Femur (tissue), 1 donor: ENCODE data around the gene CYP27C1.

Source experiments
- DNase-seq: peaks from one replicate; pipeline ENCODE4 v3.0.0-alpha.2; 2017

CYP27C1 gene

DNA sequence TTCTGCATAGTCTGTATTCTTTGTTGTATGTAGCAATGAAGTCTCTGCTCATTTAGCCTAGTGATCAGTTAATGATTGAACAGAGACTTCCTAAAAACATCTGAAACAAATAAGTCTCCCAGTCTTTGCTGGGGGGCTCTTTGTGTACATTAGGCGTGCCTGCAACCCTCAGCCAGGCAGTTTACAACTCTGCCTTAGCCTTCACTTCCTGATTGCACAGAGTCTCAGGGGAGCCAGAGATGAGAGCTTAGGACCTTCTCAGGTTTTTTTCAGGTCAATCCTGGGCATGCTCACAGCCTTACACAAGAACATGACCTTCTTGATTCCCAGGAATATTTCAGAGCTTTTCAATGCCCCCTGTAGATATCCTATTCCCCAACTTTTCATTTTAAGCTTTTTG is 69.1 kb downstream of the CYP27C1 start:
- DNase-seq: no peak

DNA sequence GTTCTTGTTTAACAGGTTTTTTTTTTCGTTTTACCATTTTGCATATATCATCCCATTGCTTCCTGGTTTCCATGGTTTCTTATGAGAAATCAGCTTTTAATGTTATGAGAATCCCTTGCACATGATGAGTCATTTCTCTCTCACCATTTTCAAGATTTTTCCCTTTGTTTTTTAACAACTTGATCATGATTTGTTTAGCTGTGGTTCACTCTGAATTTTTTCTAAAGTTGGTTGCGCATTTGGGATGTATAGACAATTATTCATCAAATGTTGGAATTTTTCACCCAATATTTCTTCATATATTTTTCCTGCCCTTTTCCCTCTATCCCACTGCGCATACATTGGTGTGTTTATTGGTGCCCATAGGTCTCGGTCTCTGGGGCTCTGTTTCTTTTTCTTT is 70.7 kb downstream of the CYP27C1 start:
- no peak for DNase-seq

DNA sequence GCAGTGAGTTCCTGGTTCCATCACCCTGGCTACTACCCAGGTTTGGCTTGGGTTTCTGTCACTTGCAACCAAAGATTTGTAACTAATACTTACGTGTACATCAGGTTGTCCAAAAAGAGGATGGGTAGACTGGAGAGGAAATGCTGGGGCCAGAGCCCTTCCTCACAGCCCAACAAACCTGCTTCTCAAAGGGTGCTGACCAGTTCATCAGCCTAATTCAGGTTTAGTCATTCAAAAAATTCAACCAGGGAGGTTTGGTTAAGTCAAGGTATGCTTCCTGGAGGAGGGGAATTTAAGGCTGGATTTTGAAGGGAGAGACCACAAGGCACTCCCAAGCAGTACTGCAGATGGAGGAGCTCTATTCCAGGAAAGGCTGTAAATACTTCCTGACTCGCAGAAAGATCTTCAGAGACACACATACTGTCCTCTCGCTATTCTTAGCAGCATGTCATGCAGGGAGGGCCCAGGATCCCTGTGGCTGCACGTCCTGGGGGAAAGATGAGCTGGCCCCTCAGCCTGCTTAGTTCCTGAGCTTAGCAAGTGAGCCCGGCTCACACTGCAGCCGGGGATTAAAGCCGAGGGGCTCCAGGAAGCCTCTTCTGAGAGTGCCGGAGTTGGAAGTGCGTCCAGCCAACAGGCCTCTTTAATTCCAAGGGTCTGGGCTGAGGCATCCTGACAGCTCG is 73.1 kb downstream of the CYP27C1 start:
- DNase-seq: peak; percentile 74

DNA sequence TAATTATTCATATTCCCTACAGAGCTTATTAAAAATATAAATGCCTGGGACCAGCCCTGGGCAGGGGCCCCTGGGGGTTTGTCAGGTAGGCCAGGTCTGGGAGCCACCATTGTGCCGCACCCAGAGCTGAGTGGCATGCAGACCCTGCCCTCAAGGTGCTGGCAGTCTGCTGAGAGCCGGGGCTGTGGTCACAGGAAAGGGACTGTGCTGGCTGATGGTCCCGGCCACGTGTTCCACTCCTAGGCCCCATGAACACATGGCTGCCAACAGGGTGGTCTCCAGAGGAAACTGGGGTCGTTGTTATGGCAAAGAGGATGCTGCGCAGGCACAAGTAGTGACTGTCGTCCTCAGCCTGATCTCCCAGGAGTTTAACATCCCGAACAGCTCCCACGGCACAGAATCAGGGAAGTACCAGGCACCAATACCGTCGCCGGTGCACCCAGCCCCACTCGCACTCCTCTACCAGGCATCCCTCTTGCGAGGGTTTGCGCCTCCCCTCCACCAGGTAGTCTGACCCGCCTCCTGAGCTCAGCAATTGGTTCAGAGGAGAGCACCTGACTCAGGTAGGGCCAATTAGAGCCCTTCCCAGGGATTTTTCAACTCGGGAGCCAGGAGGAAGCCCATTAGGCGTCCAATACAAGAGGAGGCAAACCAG is 73.9 kb downstream of the CYP27C1 start:
- DNase-seq: no peak

GRCh38 chr2:127145280-127145895 is 74.7 kb downstream of the CYP27C1 start:
- no peak for DNase-seq

- no peak for DNase-seq
Observed at GRCh38 chr2:127143841-127144782, 76.0 kb downstream of the CYP27C1 start.

- no peak for DNase-seq
Observed at GRCh38 chr2:127142663-127143630, 77.2 kb downstream of the CYP27C1 start.

DNA sequence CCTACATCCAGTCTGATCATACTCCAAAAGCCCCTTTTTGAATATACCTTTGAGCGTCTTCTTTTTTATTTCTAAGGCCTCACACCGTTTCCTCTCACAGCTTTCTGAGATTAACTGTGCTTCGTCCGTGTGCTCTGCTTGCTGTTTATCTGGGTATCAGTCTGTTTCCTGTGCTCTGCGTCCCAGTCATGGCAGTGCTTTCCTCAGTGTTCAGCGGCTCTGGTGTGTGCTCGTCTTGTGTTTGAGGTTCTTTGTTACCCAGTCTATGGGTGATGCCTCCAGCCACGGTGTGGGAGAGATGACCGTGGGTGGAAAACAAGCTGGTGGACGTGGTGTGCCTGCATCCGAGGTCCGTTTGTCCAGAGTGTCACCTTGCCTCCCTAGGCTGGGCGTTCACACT is 79.6 kb downstream of the CYP27C1 start:
- no peak for DNase-seq

DNA sequence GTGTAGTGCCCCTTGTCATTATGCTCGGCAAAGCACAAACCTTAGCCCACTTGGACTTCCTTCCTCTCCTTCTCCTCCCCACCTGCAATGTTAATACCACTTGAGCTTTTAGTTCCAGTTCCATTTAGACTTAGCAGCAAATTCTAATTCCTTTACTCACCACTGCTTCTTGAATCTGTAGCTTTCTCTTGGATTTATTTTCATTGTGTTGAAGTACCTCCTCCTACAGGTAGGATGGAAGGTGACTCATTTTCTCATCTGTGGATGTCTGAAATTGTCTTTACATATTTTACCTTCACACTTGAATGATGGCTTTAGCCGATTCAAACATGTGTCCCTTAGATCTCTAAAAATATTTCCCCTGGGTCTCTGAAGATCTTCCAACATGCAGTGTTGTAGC is 80.3 kb downstream of the CYP27C1 start:
- no peak for DNase-seq

DNA sequence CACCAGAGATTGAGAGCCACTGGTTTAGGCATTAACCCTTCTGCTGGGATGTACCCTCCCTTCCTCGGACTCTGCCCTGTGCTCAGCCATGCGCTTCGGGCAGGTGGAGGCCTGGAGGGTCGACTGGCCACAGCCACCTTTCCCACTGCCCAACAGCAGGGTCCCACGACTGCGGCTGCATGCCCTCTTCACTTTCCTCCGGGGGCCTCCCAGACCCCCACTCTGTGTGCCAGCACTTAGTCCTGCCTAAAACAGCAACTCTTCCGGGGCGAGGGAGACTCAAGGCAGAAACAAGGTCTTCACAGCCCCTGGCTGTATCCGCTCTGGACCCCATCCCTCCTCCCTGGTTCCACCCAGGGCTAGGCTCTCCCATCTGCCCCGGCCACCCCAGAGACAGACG is 81.8 kb downstream of the CYP27C1 start:
- no peak for DNase-seq

DNA sequence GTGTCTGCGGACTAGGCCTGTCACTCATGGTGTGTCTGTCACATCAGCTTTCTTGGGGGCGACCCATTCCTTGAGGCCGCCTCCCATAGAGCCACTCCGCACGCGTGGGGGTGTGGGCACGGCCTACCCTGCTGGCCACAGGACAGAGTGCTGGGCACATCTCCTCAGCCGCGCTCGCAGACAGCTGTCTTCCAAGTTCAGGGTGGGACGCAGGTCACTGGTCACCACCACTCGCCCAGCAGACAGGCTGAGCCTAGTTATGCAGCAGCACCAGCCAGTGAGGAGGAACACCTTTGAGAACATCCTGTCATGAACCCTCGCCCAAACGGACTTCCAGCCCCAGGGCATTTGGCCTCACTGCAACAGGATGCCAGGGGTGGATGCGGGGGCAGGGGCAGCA is 82.4 kb downstream of the CYP27C1 start:
- DNase-seq: no peak

GRCh38 chr2:127137225-127137624 is 82.9 kb downstream of the CYP27C1 start:
- DNase-seq: no peak

- DNase-seq: no peak
Observed at GRCh38 chr2:127134833-127135830, 85.0 kb downstream of the CYP27C1 start.

- no peak for DNase-seq
Observed at GRCh38 chr2:127134235-127134634, 85.9 kb downstream of the CYP27C1 start.
